Keratinocyte (primary cell): ENCODE data around the gene P2RX1. TPM values are rescaled to one million over a fixed set of nuclear protein-coding genes. Genes with fewer than 3 reads are reported as not detected.

Source experiments
- DNase-seq: peaks from one replicate; pipeline ENCODE4 v3.0.0-alpha.2; 2011; ENCODE audit warnings: low read depth, missing footprints, low spot score
- FAIRE-seq: peaks from 2 replicates; lab custom pipeline; 2011; peaks lifted over from hg19 to GRCh38; lab: Jason Lieb, UNC
- H2AFZ ChIP-seq: 2 replicates; pipeline ENCODE4 v1.6.0; 2012; ENCODE audit warnings: low read length, control low read depth, inconsistent platforms; ENCODE audit not compliant: control insufficient read depth
- H3K27ac ChIP-seq: 2 replicates; pipeline ENCODE4 v1.5.1; 2011; ENCODE audit warnings: low read length; ENCODE audit not compliant: control insufficient read depth, insufficient read depth
- H3K27me3 ChIP-seq: 3 replicates; pipeline ENCODE4 v1.6.0; 2011; ENCODE audit warnings: low read length; ENCODE audit not compliant: control insufficient read depth, insufficient read depth; ENCODE audit errors: extremely low read depth
- H3K36me3 ChIP-seq, 2 experiments: 2 replicates in 1 of 2; 3 replicates in 1 of 2; pipeline ENCODE4 v1.5.1; 2011; ENCODE audit warnings: low read length in 2 of 2, mild to moderate bottlenecking in 1 of 2; ENCODE audit not compliant: control insufficient read depth in 2 of 2, insufficient read depth in 2 of 2; ENCODE audit errors: extremely low read depth in 1 of 2
- H3K4me1 ChIP-seq: 3 replicates; pipeline ENCODE4 v1.5.1; 2011; ENCODE audit warnings: low read length; ENCODE audit not compliant: control insufficient read depth, insufficient read depth; ENCODE audit errors: extremely low read depth
- H3K4me2 ChIP-seq: 3 replicates; pipeline ENCODE4 v1.6.0; 2011; ENCODE audit warnings: low read depth, low read length; ENCODE audit not compliant: control insufficient read depth, insufficient read depth; ENCODE audit errors: extremely low read depth
- H3K4me3 ChIP-seq, 3 experiments: fragments of 200-600 bp in 1 of 3; sonication (generic) in 1 of 3; 2 replicates in 2 of 3; 3 replicates in 1 of 3; pipeline ENCODE4 v1.5.1; 2011 to 2016; ENCODE audit warnings: low read length in 3 of 3, mild to moderate bottlenecking in 3 of 3, control low read depth in 2 of 3, inconsistent platforms in 1 of 3, low read depth in 1 of 3, mixed read lengths in 1 of 3, mixed run types in 1 of 3, moderate library complexity in 1 of 3; ENCODE audit not compliant: control insufficient read depth in 2 of 3, insufficient read depth in 2 of 3; ENCODE audit errors: extremely low read depth in 1 of 3
- H3K79me2 ChIP-seq: 2 replicates; pipeline ENCODE4 v1.6.0; 2012; ENCODE audit warnings: low read length; ENCODE audit not compliant: control insufficient read depth, insufficient read depth
- H3K9ac ChIP-seq: 3 replicates; pipeline ENCODE4 v1.6.0; 2011; ENCODE audit warnings: low read length; ENCODE audit not compliant: control insufficient read depth, insufficient read depth; ENCODE audit errors: extremely low read depth
- H3K9me1 ChIP-seq: 3 replicates; pipeline ENCODE4 v1.6.0; 2011; ENCODE audit warnings: low read length; ENCODE audit not compliant: control insufficient read depth, insufficient read depth; ENCODE audit errors: extremely low read depth
- H3K9me3 ChIP-seq: 2 replicates; pipeline ENCODE4 v1.5.1; 2012; ENCODE audit warnings: low read depth, low read length; ENCODE audit not compliant: control insufficient read depth
- H4K20me1 ChIP-seq: 3 replicates; pipeline ENCODE4 v1.6.0; 2011; ENCODE audit warnings: low read length; ENCODE audit not compliant: control insufficient read depth, insufficient read depth; ENCODE audit errors: extremely low read depth
- CTCF ChIP-seq, 3 experiments: IDR thresholded peaks in 1 of 3; conservative IDR thresholded peaks in 1 of 3; optimal IDR thresholded peaks in 1 of 3; 2 replicates in 2 of 3; 3 replicates in 1 of 3; pipeline versions ENCODE3 to v1.5.1; 2011; ENCODE audit warnings: low read length in 3 of 3, mild to moderate bottlenecking in 3 of 3, moderate library complexity in 2 of 3, control low read depth in 1 of 3, inconsistent platforms in 1 of 3; ENCODE audit not compliant: insufficient read depth in 2 of 3; ENCODE audit errors: extremely low read depth in 1 of 3
- EZH2 ChIP-seq: IDR thresholded peaks from one replicate; pipeline ENCODE4 v1.6.1; 2012; ENCODE audit warnings: inconsistent platforms, mild to moderate bottlenecking, low read length, moderate library complexity
- dilution Hi-C: fragments of 300-500 bp; cut with MboI; formaldehyde crosslinking; loops from one replicate; pipeline ENCODE4 v1.7.0; 2020; ENCODE audit warnings: low sequenced_read_pairs; ENCODE audit not compliant: extremely low pct_ligation_motif_present
- polyA plus RNA-seq, 5 experiments: library from polyadenylated mRNA; depleted of rRNA in 3 of 5; stranded (reverse) in 3 of 5; stranded (forward) in 1 of 5; unstranded in 1 of 5; fragments of >200 nt; gene quantifications; 1 replicate in 1 of 5; 2 replicates in 3 of 5; 3 replicates in 1 of 5; pipeline versions ENCODE4 v1.2.1 to v1.2.3, GENCODE V29; 2011 to 2012; ENCODE audit warnings: missing spikeins in 2 of 5, low read depth in 1 of 5, low replicate concordance in 1 of 5

P2RX1 gene
- polyA plus RNA-seq, 1 donor (not counting 4 experiments of a cell fraction or from before 2014, with no cell fraction given), result not detected

GRCh38 chr17:3852561-3852960, 63.7 kb downstream of the P2RX1 start:
- H3K27me3 ChIP-seq, result no peaks in the 10 kb centered on the region
- no peak overlapping the region for H3K9ac ChIP-seq
- no peaks in the 10 kb centered on the region for H4K20me1 ChIP-seq
- no peaks in the 10 kb centered on the region for H3K36me3 ChIP-seq
- H2AFZ ChIP-seq, result no peak overlapping the region
- no peak overlapping the region for H3K4me2 ChIP-seq
- H3K9me1 ChIP-seq, result no peaks in the 10 kb centered on the region
- no peak overlapping the region for H3K4me3 ChIP-seq
- FAIRE-seq (no peak), DNase-seq (no peak)
- no peaks in the 10 kb centered on the region for H3K9me3 ChIP-seq
- no peaks in the 10 kb centered on the region for H3K79me2 ChIP-seq
- dilution Hi-C loops, result no loop called here
- no peak overlapping the region for H3K27ac ChIP-seq
- H3K4me1 ChIP-seq, result no peaks in the 10 kb centered on the region
- TF ChIP-seq EZH2 (no peak), CTCF (optimal IDR thresholded peaks at IDR 0.05 in 1 of 3, IDR thresholded peaks at IDR 0.05 in 1 of 3, conservative IDR thresholded peaks at IDR 0.05 in 1 of 3; ENCODE audit: extremely low read depth in 1 of 3, insufficient read depth in 2 of 3, low read length in 3 of 3) (no peak)

GRCh38 chr17:3851461-3852100, 64.7 kb downstream of the P2RX1 start:
- no peaks in the 10 kb centered on the region for H3K9me1 ChIP-seq
- FAIRE-seq (no peak), DNase-seq (no peak)
- H3K9me3 ChIP-seq, result no peaks in the 10 kb centered on the region
- no peak overlapping the region for H2AFZ ChIP-seq
- no peaks in the 10 kb centered on the region for H3K27me3 ChIP-seq
- TF ChIP-seq CTCF (optimal IDR thresholded peaks at IDR 0.05 in 1 of 3, IDR thresholded peaks at IDR 0.05 in 1 of 3, conservative IDR thresholded peaks at IDR 0.05 in 1 of 3; ENCODE audit: extremely low read depth in 1 of 3, insufficient read depth in 2 of 3, low read length in 3 of 3) (no peak), EZH2 (no peak)
- H3K4me1 ChIP-seq, result peaks cover 2% of the 10 kb centered on the region
- H3K9ac ChIP-seq, result no peak overlapping the region
- H3K79me2 ChIP-seq, result no peaks in the 10 kb centered on the region
- H4K20me1 ChIP-seq, result no peaks in the 10 kb centered on the region
- no peak overlapping the region for H3K4me3 ChIP-seq
- H3K36me3 ChIP-seq, result no peaks in the 10 kb centered on the region
- dilution Hi-C loops, result no loop called here
- H3K27ac ChIP-seq, result no peak overlapping the region
- H3K4me2 ChIP-seq, result no peak overlapping the region
